ENCODE data around the gene SLC35F5.
A peak's percentile ranks its signal among the peaks of the same experiment; 100 is the strongest.

SLC35F5 gene

DNA sequence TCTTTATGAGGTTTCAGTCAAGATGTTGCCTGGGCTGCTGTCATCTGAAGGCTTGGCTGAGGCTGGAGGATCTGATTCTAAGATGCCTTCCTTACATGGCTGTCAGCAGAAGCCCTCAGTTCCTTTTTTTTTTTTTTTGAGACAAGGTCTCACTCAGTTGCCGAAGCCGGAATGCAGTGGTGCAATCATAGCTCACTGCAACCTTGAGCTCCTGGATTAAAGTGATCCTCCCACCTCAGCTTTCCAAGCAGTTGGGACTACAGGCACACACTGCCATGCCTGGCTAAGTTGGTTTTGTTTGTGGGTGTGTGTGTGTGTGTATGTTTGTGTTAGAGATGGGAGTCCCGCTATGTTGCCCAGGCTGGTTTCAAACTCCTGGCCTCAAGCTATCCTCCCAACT lies 13.1 kb upstream of the SLC35F5 start:
- H2BK5ac ChIP-seq (ENCODE audit: low read depth, low read length, poor library complexity, severe bottlenecking) = no peak overlapping the region
- H2AFZ ChIP-seq (ENCODE audit: low read depth, low read length) = no peak overlapping the region
- no peak overlapping the region for H3K18ac ChIP-seq (ENCODE audit: low read depth in 1 of 2, low read length in 2 of 2)
- H2BK12ac ChIP-seq (ENCODE audit: low read length in 2 of 2) = no peak overlapping the region
- no peaks in the 10 kb centered on the region for H3K27me3 ChIP-seq (ENCODE audit: control insufficient read depth in 1 of 2, insufficient read depth in 1 of 2, low read length in 2 of 2)
- no peak overlapping the region for H3K14ac ChIP-seq (ENCODE audit: low read length in 2 of 2)
- H3K79me1 ChIP-seq (replicated peaks; ENCODE audit: low read length, poor library complexity, severe bottlenecking) = no peaks in the 10 kb centered on the region
- no peak overlapping the region for H4K91ac ChIP-seq (ENCODE audit: low read length)
- no peaks in the 10 kb centered on the region for H3K36me3 ChIP-seq (ENCODE audit: control insufficient read depth in 1 of 2, insufficient read depth in 2 of 2, low read depth in 1 of 2, low read length in 2 of 2)
- no peak overlapping the region for H3K4me3 ChIP-seq (ENCODE audit: insufficient read depth in 1 of 2, low read depth in 1 of 2, low read length in 2 of 2)
- no peak overlapping the region for H2BK120ac ChIP-seq (ENCODE audit: low read depth, low read length)
- H3K4me2 ChIP-seq (ENCODE audit: low read length, poor library complexity, severe bottlenecking) = no peak overlapping the region
- no peak overlapping the region for H4K8ac ChIP-seq (ENCODE audit: low read length)
- H3K9me3 ChIP-seq (ENCODE audit: control insufficient read depth, low read length) = no peaks in the 10 kb centered on the region
- WGBS = 94% methylated on average over 3 of the region's 3 CpGs
- no peak for DNase-seq
- H3K4me1 ChIP-seq (ENCODE audit: control insufficient read depth, insufficient read depth, low read depth, low read length) = no peaks in the 10 kb centered on the region
- H3K23ac ChIP-seq (ENCODE audit: low read length in 2 of 2) = no peak overlapping the region
- no peak overlapping the region for H3K27ac ChIP-seq (ENCODE audit: low read length, poor library complexity, severe bottlenecking)
- H3K9ac ChIP-seq (ENCODE audit: low read length) = no peak overlapping the region
- H3K4ac ChIP-seq (ENCODE audit: low read depth in 1 of 2, low read length in 2 of 2) = no peak overlapping the region
- H2BK15ac ChIP-seq (ENCODE audit: low read depth, poor library complexity, severe bottlenecking) = no peak overlapping the region
- H2AK5ac ChIP-seq (ENCODE audit: low read length, severe bottlenecking) = no peak overlapping the region

DNA sequence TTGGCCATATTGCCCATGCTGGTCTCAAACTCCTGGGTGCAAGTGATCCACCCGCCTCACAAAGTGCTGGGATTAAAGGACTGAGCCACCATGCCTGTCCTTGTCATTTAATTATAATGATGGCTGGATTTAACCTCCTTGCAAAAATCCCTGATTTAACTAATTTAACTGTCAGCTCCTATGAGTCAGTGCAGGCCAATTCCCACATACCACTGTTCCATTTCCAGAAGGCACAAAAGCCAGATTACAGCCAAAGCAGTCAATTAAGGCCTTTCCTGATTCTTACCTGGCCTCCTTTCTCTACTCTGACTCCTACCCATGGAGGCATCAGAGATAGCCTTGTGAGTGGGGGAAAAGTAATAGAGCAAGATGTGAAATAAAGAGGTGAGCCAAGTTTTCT lies 12.3 kb upstream of the SLC35F5 start:
- Histone ChIP-seq H3K14ac (ENCODE audit: low read length in 2 of 2) (no peak overlapping the region), H3K79me1 (replicated peaks; ENCODE audit: low read length, poor library complexity, severe bottlenecking) (no peaks in the 10 kb centered on the region), H2BK12ac (ENCODE audit: low read length in 2 of 2) (no peak overlapping the region), H4K8ac (ENCODE audit: low read length) (no peak overlapping the region), H3K4ac (ENCODE audit: low read depth in 1 of 2, low read length in 2 of 2) (no peak overlapping the region), H2AK5ac (ENCODE audit: low read length, severe bottlenecking) (no peak overlapping the region), H2BK5ac (ENCODE audit: low read depth, low read length, poor library complexity, severe bottlenecking) (no peak overlapping the region), H3K4me3 (ENCODE audit: insufficient read depth in 1 of 2, low read depth in 1 of 2, low read length in 2 of 2) (no peak overlapping the region), H2AFZ (ENCODE audit: low read depth, low read length) (no peak overlapping the region), H4K91ac (ENCODE audit: low read length) (no peak overlapping the region), H3K18ac (ENCODE audit: low read depth in 1 of 2, low read length in 2 of 2) (no peak overlapping the region), H3K9me3 (ENCODE audit: control insufficient read depth, low read length) (no peaks in the 10 kb centered on the region), H3K27me3 (ENCODE audit: control insufficient read depth in 1 of 2, insufficient read depth in 1 of 2, low read length in 2 of 2) (no peaks in the 10 kb centered on the region), H3K4me2 (ENCODE audit: low read length, poor library complexity, severe bottlenecking) (no peak overlapping the region), H3K4me1 (ENCODE audit: control insufficient read depth, insufficient read depth, low read depth, low read length) (no peaks in the 10 kb centered on the region), H3K23ac (ENCODE audit: low read length in 2 of 2) (no peak overlapping the region), H3K9ac (ENCODE audit: low read length) (peak overlapping the region; percentile 56), H2BK15ac (ENCODE audit: low read depth, poor library complexity, severe bottlenecking) (no peak overlapping the region), H2BK120ac (ENCODE audit: low read depth, low read length) (no peak overlapping the region), H3K27ac (ENCODE audit: low read length, poor library complexity, severe bottlenecking) (no peak overlapping the region), H3K36me3 (ENCODE audit: control insufficient read depth in 1 of 2, insufficient read depth in 2 of 2, low read depth in 1 of 2, low read length in 2 of 2) (no peaks in the 10 kb centered on the region)
- DNase-seq = no peak
- WGBS = 94% methylated on average over 1 of the region's 1 CpG

DNA sequence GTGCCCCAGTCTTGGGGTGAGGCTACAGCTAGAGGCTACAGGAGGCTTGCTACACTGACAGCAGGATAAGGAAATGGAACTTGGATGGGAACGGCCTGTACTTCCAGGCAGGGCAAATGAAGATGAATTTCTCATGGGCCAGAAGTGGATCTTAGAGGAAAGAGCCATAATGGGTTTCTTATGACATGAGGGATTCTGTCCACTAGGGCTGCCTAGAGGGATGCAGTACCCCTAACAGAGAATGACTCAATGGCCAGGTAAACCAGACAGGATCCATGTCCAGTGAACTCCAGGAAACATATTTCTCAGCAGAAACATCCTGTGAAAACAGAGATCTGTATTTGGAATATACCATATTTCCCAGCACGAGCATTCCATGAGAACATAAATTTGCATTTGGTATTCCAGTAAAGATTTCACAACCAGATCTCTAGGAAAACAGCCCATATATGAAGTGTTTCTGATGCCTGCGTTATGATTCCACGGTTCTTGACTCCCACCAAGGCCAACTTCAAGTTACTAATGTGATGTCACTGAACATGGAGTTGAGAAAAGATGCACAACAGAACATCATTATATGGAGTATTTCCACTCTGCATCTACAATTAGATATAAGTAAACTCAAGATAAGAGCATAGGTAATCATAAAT lies 11.5 kb upstream of the SLC35F5 start:
- Histone ChIP-seq H3K4me3 (ENCODE audit: insufficient read depth in 1 of 2, low read depth in 1 of 2, low read length in 2 of 2) (no peak overlapping the region), H3K36me3 (ENCODE audit: control insufficient read depth in 1 of 2, insufficient read depth in 2 of 2, low read depth in 1 of 2, low read length in 2 of 2) (no peaks in the 10 kb centered on the region), H4K8ac (ENCODE audit: low read length) (no peak overlapping the region), H2AK5ac (ENCODE audit: low read length, severe bottlenecking) (peak overlapping the region; percentile 33), H2BK15ac (ENCODE audit: low read depth, poor library complexity, severe bottlenecking) (no peak overlapping the region), H3K23ac (ENCODE audit: low read length in 2 of 2) (no peak overlapping the region), H2BK120ac (ENCODE audit: low read depth, low read length) (no peak overlapping the region), H3K79me1 (replicated peaks; ENCODE audit: low read length, poor library complexity, severe bottlenecking) (no peaks in the 10 kb centered on the region), H3K27me3 (ENCODE audit: control insufficient read depth in 1 of 2, insufficient read depth in 1 of 2, low read length in 2 of 2) (no peaks in the 10 kb centered on the region), H3K14ac (ENCODE audit: low read length in 2 of 2) (no peak overlapping the region), H2AFZ (ENCODE audit: low read depth, low read length) (no peak overlapping the region), H3K4ac (ENCODE audit: low read depth in 1 of 2, low read length in 2 of 2) (no peak overlapping the region), H3K27ac (ENCODE audit: low read length, poor library complexity, severe bottlenecking) (no peak overlapping the region), H4K91ac (ENCODE audit: low read length) (no peak overlapping the region), H3K4me2 (ENCODE audit: low read length, poor library complexity, severe bottlenecking) (no peak overlapping the region), H2BK5ac (ENCODE audit: low read depth, low read length, poor library complexity, severe bottlenecking) (no peak overlapping the region), H3K9me3 (ENCODE audit: control insufficient read depth, low read length) (no peaks in the 10 kb centered on the region), H3K9ac (ENCODE audit: low read length) (no peak overlapping the region), H3K18ac (ENCODE audit: low read depth in 1 of 2, low read length in 2 of 2) (no peak overlapping the region), H3K4me1 (ENCODE audit: control insufficient read depth, insufficient read depth, low read depth, low read length) (no peaks in the 10 kb centered on the region), H2BK12ac (ENCODE audit: low read length in 2 of 2) (no peak overlapping the region)
- DNase-seq = no peak
- WGBS = 85% methylated on average over 4 of the region's 4 CpGs

DNA sequence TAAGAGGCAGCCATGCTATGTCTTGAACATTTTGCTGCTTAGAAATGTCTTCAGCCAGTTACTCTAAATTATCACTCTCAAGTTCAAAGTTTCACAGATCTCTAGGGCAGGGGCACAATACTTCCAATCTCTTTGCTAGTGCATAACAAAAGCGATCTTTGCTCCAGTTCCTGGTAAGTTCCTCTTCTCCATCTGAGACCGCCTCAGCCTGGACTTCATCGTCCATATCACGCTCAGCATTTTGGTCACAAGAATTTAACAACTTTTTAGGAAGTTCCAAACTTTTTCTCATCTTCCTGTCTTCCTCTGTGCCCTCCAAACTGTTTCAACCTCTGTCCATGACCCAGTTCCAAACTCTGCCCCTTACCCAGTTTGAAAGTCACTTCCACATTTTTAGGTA lies 8.8 kb upstream of the SLC35F5 start:
- 90% methylated on average over 4 of the region's 4 CpGs for WGBS
- no peak overlapping the region for H2BK120ac ChIP-seq (ENCODE audit: low read depth, low read length)
- DNase-seq = no peak
- no peak overlapping the region for H3K27ac ChIP-seq (ENCODE audit: low read length, poor library complexity, severe bottlenecking)
- H3K36me3 ChIP-seq (ENCODE audit: control insufficient read depth in 1 of 2, insufficient read depth in 2 of 2, low read depth in 1 of 2, low read length in 2 of 2) = no peaks in the 10 kb centered on the region
- H3K9ac ChIP-seq (ENCODE audit: low read length) = no peak overlapping the region
- H3K4me3 ChIP-seq (ENCODE audit: insufficient read depth in 1 of 2, low read depth in 1 of 2, low read length in 2 of 2) = no peak overlapping the region
- no peak overlapping the region for H3K14ac ChIP-seq (ENCODE audit: low read length in 2 of 2)
- no peak overlapping the region for H2BK5ac ChIP-seq (ENCODE audit: low read depth, low read length, poor library complexity, severe bottlenecking)
- H3K27me3 ChIP-seq (ENCODE audit: control insufficient read depth in 1 of 2, insufficient read depth in 1 of 2, low read length in 2 of 2) = no peaks in the 10 kb centered on the region
- no peak overlapping the region for H3K4me2 ChIP-seq (ENCODE audit: low read length, poor library complexity, severe bottlenecking)
- H3K4me1 ChIP-seq (ENCODE audit: control insufficient read depth, insufficient read depth, low read depth, low read length) = peaks cover 3% of the 10 kb centered on the region
- no peaks in the 10 kb centered on the region for H3K9me3 ChIP-seq (ENCODE audit: control insufficient read depth, low read length)
- H3K4ac ChIP-seq (ENCODE audit: low read depth in 1 of 2, low read length in 2 of 2) = no peak overlapping the region
- no peak overlapping the region for H2BK12ac ChIP-seq (ENCODE audit: low read length in 2 of 2)
- H2AK5ac ChIP-seq (ENCODE audit: low read length, severe bottlenecking) = no peak overlapping the region
- H3K18ac ChIP-seq (ENCODE audit: low read depth in 1 of 2, low read length in 2 of 2) = no peak overlapping the region
- no peak overlapping the region for H3K23ac ChIP-seq (ENCODE audit: low read length in 2 of 2)
- no peak overlapping the region for H2AFZ ChIP-seq (ENCODE audit: low read depth, low read length)
- no peaks in the 10 kb centered on the region for H3K79me1 ChIP-seq (replicated peaks; ENCODE audit: low read length, poor library complexity, severe bottlenecking)
- H2BK15ac ChIP-seq (ENCODE audit: low read depth, poor library complexity, severe bottlenecking) = no peak overlapping the region
- no peak overlapping the region for H4K91ac ChIP-seq (ENCODE audit: low read length)
- no peak overlapping the region for H4K8ac ChIP-seq (ENCODE audit: low read length)

Measured in mesenchymal stem cell (in vitro differentiated cells and primary cell).